OCI-LY7 (cell line): ENCODE measurements around the gene RIN3.

Source experiments
- EZH2phosphoT487 ChIP-seq: fragments of 200-600 bp; sonication (generic); IDR thresholded peaks from 2 replicates; pipeline ENCODE4 v1.6.1; 2018; ENCODE audit warnings: low read depth, borderline replicate concordance, mild to moderate bottlenecking, mixed run types, antibody characterized with exemption, low read length, moderate library complexity, mixed read lengths
- TF ChIP-seq, protein P1 (sequence below): fragments of 200-600 bp; sonication (generic); conservative IDR thresholded peaks from 2 replicates; pipeline ENCODE4 v1.5.1; 2014; ENCODE audit warnings: mild to moderate bottlenecking, antibody characterized with exemption, low read length, moderate library complexity, mixed read lengths

DNA sequence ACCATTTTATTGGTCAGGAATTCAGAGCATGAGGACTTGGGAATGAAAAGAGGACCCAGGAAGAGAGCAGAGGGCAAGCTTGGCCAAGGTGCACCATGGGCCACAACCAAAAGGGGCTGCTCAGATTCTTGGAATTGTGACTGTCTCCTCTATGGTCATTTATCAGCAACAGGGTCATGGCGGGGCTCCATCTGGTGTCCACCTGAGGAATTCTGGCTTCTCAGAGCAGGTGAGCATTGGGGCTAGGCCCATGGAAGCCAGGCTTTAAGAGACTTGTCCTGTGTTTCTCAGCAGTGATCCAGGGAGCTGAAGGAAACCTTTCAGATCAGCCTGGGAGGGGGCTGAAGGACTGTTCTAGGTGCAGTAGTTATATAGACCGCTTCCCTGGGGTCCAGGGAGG, 2.6 kb upstream of the RIN3 start:
- TF ChIP-seq, protein P1, sequence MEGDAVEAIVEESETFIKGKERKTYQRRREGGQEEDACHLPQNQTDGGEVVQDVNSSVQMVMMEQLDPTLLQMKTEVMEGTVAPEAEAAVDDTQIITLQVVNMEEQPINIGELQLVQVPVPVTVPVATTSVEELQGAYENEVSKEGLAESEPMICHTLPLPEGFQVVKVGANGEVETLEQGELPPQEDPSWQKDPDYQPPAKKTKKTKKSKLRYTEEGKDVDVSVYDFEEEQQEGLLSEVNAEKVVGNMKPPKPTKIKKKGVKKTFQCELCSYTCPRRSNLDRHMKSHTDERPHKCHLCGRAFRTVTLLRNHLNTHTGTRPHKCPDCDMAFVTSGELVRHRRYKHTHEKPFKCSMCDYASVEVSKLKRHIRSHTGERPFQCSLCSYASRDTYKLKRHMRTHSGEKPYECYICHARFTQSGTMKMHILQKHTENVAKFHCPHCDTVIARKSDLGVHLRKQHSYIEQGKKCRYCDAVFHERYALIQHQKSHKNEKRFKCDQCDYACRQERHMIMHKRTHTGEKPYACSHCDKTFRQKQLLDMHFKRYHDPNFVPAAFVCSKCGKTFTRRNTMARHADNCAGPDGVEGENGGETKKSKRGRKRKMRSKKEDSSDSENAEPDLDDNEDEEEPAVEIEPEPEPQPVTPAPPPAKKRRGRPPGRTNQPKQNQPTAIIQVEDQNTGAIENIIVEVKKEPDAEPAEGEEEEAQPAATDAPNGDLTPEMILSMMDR = 0 out of 2 replicates have a peak, but pooled peaks have one; percentile 23
- TF ChIP-seq EZH2phosphoT487 = no peak
